ENCODE measurements around the gene WDR86.

- TF ChIP-seq CTCF (IDR thresholded peaks at IDR 0.05; ENCODE audit: insufficient read depth, low read length) (peak; percentile 59), POLR2AphosphoS5 (IDR thresholded peaks at IDR 0.05; ENCODE audit: low read depth) (no peak), REST (IDR thresholded peaks at IDR 0.05; ENCODE audit: insufficient replicate concordance, low read depth) (no peak), GABPA (IDR thresholded peaks at IDR 0.05; ENCODE audit: low read depth) (no peak), SPI1 (IDR thresholded peaks at IDR 0.05; ENCODE audit: borderline replicate concordance, low read depth) (no peak)
Observed at GRCh38 chr7:151448261-151449252, 38.7 kb upstream of the WDR86 start.

Measured in HL-60 (cell line).